Mesodermal cell (in vitro differentiated cells): ENCODE measurements around the gene COLEC12.
"Not testable (repeated sequence)": the region's sequence is repeated elsewhere in the genome, so short reads cannot be mapped to it uniquely, and the experiment has no call there.

Source experiments
- H3K27ac ChIP-seq: 2 replicates; pipeline ENCODE4 v1.7.0; 2013; ENCODE audit warnings: mild to moderate bottlenecking, low read depth, low read length, moderate library complexity; ENCODE audit not compliant: severe bottlenecking
- H3K36me3 ChIP-seq: 2 replicates; pipeline ENCODE4 v1.7.1; 2013; ENCODE audit warnings: mild to moderate bottlenecking, low read length, moderate library complexity; ENCODE audit not compliant: control insufficient read depth, insufficient read depth
- H3K4me1 ChIP-seq: one replicate; pipeline ENCODE4 v1.7.1; 2013; ENCODE audit warnings: mild to moderate bottlenecking, low read length; ENCODE audit not compliant: insufficient read depth, control insufficient read depth, poor library complexity, severe bottlenecking
- H3K4me3 ChIP-seq: 2 replicates; pipeline ENCODE4 v1.7.0; 2013; ENCODE audit warnings: low read length, control low read depth, mild to moderate bottlenecking; ENCODE audit not compliant: insufficient read depth, poor library complexity, severe bottlenecking; ENCODE audit errors: extremely low read depth
- H3K9me3 ChIP-seq: 2 replicates; pipeline ENCODE4 v1.7.1; 2013; ENCODE audit warnings: mild to moderate bottlenecking, low read length, moderate library complexity; ENCODE audit not compliant: control insufficient read depth
- WGBS, 2 experiments: methylation state at CpG; one replicate each; pipeline ENCODE4 v1.1.5; 2013; ENCODE audit warnings: missing lambda C conversion rate in 2 of 2; ENCODE audit not compliant: insufficient coverage in 2 of 2; 5-methylcytosine and 5-hydroxymethylcytosine counted together

The COLEC12 gene

DNA sequence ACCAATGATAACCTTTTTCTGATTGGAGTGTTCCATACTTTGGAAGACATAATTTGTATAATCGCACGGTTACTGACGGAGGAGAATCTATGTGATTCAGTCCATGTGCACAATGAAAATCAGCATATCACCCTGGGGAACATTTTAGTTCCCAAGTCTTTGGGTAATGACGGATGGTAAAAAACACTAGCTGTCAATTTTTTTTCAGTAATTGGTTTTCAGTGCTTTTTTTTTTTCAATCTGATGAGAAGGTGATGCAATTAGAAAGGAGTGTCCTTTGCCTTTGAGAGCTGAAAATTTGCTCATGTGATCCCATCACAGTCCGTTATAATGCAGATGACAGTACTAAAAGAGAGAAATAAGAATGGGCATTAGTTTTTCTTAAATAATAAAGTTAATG lies 180.8 kb downstream of the COLEC12 start:
- H3K4me3 ChIP-seq: no peak overlapping the region
- peaks cover 17% of the 10 kb centered on the region for H3K36me3 ChIP-seq
- 92 to 97% methylated on average over 4 to 5 of the region's 5 CpGs for WGBS, 2 experiments
- peaks cover 16% of the 10 kb centered on the region for H3K4me1 ChIP-seq
- no peaks in the 10 kb centered on the region for H3K9me3 ChIP-seq
- H3K27ac ChIP-seq: no peak overlapping the region

DNA sequence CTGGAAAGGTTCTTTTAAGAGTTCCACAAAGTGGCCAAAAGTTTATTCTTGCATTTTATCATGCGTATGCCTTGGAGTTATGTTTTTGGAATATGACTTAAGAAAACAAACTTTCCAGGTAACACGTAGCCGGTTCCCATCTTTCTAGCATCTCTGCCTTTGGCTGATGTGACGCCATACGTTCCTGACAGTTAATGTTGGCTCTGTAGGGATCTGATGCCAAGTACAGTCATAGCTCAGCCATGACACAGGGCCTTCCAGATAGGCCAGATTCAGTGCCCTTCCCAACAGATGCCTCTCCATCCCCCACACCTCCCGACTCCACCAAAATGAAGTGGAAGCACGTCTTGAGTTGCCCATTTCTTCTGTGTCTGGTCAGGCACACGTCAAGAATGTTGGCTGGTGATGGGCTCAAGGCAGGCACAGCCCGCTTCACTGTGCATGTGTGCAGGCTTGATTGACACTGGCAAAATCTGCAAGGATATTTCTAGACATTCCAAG lies 181.7 kb downstream of the COLEC12 start:
- Histone ChIP-seq H3K4me3 (no peak overlapping the region), H3K9me3 (no peaks in the 10 kb centered on the region), H3K36me3 (peaks cover 17% of the 10 kb centered on the region), H3K4me1 (peaks cover 23% of the 10 kb centered on the region), H3K27ac (no peak overlapping the region)
- WGBS, 2 experiments: 93 to 94% methylated on average over 6 to 9 of the region's 9 CpGs

DNA sequence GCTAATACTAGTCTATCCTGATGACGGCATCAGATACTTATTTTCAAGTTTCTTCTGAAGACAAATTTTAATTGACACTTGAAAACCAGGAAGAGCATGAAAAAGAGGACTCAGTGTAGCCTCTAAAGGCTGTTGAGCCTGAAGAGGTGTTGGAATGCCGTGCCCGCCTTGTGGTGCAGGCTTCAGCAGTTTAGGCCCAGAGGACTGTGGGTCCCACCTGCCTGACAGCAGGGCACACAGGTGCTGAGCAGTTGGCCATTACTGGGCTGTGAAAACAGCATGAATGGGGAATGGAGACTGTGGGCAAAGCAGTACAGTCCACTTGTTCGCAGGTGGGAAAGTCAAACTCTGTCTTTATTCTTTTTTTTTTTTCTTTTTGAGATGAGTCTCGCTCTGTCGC lies 182.9 kb downstream of the COLEC12 start:
- WGBS, 2 experiments: 94 to 96% methylated on average over 3 of the region's 6 CpGs
- Histone ChIP-seq H3K9me3 (no peaks in the 10 kb centered on the region), H3K36me3 (peaks cover 17% of the 10 kb centered on the region), H3K27ac (no peak overlapping the region), H3K4me3 (no peak overlapping the region), H3K4me1 (peaks cover 14% of the 10 kb centered on the region)

DNA sequence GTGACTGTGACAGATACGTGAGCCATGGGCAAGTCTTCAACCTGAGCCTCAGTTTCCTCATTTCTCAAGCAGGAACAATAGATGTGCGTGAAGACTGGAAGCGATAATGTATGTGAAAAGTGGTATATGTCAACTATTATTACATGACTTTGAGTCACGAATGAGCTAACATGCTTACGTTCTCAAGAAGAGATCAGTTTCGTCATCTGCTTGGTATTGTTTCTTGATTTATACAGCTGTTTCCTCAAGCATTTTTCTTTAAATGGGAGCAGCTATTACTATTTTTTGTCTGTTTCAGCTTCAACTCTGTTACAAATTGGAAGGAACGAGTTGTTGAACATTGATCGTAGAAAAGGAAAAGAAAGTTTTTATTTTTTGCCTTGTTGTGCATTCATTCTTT lies 184.1 kb downstream of the COLEC12 start:
- Histone ChIP-seq H3K27ac (no peak overlapping the region), H3K4me1 (peaks cover 9% of the 10 kb centered on the region), H3K4me3 (no peak overlapping the region), H3K9me3 (no peaks in the 10 kb centered on the region), H3K36me3 (peaks cover 9% of the 10 kb centered on the region)
- 89 to 96% methylated on average over 5 of the region's 8 CpGs for WGBS, 2 experiments

DNA sequence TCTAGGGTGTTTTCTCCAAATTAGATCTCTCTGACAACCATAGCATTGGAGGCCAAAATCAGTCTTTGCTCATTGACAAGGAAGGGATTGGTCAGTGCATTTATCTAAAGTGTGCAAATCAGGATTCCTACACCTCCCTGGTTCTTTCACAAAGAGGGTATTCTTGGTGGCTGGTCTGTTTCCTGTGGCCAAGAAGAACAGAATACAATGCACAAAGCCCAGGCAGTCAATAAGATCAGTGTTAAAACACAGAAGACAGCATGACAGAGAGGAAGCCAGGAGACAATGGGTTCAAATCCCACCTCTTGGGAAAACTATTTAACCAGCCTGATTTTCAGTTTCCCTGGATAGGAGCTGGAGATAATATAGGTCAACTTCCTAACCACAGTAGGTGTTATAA lies 186.6 kb downstream of the COLEC12 start:
- peaks cover 4% of the 10 kb centered on the region for H3K36me3 ChIP-seq
- no peaks in the 10 kb centered on the region for H3K9me3 ChIP-seq
- H3K27ac ChIP-seq: peak overlapping the region; percentile 61
- no peak overlapping the region for H3K4me3 ChIP-seq
- peaks cover 9% of the 10 kb centered on the region for H3K4me1 ChIP-seq

DNA sequence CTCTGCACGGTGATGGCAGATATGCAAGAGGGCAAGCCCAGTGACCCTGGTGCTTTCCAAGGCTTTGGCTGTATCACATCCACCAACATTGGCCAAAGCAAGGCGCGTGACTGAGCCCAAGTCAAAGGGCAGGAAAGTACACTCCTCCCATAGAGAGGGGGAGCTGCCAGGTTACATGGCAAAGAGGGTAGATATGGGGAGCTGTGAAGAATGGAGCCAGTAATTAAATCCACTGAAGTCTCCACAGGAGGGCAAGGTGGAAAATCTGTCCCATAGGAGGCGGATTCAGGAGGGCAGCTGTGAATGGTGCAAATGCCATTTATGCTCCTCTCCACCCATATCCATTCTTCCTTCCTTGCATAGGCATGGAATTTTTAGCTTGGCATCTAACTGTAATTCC lies 188.1 kb downstream of the COLEC12 start:
- 50 to 92% methylated on average over 1 to 2 of the region's 4 CpGs for WGBS, 2 experiments
- no peaks in the 10 kb centered on the region for H3K9me3 ChIP-seq
- no peaks in the 10 kb centered on the region for H3K36me3 ChIP-seq
- H3K4me3 ChIP-seq: no peak overlapping the region
- H3K27ac ChIP-seq: no peak overlapping the region
- peaks cover 9% of the 10 kb centered on the region for H3K4me1 ChIP-seq

DNA sequence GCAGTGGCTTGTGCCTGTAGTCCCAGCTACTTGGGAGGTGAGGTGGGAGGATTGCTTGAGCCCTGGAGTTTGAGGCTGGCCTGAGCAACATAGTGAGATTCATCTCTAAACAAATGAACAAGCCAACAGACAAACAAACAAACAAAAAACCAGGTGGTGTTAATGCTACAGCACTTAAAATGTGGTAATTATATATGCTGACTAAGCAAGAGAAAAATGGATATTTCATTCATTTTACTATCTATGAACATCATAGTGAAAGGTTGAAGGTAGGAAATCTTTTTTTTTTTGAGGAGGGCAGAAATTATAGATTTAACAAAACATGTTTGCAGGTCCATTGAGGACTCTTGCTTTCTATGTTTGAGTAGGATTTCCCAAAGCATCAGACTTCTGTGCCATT lies 190.5 kb downstream of the COLEC12 start:
- H3K9me3 ChIP-seq: no peaks in the 10 kb centered on the region
- no peak overlapping the region for H3K27ac ChIP-seq
- no peaks in the 10 kb centered on the region for H3K36me3 ChIP-seq
- peaks cover 13% of the 10 kb centered on the region for H3K4me1 ChIP-seq
- H3K4me3 ChIP-seq: no peak overlapping the region

DNA sequence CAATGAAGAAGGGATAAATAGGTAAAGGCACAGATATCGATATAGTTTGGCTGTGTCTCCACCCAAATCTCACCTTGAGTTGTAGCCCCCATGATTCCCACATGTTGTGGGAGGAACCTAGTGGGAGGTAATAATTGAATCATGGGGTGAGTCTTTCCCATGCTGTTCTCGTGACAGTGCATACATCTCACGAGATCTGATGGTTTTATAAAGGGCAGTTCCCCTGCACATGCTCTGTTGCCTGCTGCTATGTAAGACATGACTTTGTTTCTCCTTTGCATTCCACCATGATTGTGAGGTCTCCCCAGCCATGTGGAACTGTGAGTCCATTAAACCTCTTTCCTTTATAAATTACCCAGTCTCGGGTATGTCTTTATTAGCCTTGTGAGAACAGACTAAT lies 192.4 kb downstream of the COLEC12 start:
- H3K4me3 ChIP-seq, H3K27ac ChIP-seq, H3K36me3 ChIP-seq, H3K4me1 ChIP-seq, H3K9me3 ChIP-seq: not testable (repeated sequence)
- 87% methylated on average over 3 of the region's 4 CpGs; no CpG with 5 or more reads in 1 of the 2 experiments for WGBS, 2 experiments

DNA sequence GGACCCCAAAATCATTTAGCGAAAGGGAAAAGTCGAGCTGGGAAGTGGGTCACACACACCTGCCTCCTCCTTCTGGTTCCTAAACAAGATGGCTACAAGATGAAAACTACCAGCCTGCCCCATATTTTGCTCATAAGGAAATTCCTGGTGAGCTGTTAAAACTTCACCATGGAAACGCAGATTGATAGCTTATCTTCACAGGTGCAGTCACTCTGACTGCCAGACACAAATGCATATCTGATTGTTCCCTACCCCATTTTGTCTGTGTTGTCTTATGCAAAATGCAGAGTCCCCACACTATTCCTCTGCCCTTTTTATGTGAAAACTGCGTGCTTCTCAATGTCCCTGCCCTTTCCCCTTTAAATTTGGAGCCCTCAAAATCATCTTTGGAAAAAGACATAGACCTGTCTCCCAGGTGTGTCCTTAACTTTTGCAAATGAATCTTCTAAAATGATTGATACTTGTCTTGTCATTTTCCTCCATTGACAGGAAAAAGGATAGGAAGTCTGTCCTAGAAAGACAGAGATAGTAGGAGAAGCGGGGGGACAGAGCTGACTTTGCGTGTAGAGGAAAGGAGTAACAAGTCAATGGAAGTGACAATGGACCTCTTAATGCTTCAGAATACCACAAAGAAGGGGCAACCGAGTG lies 193.8 kb downstream of the COLEC12 start:
- H3K9me3 ChIP-seq: no peaks in the 10 kb centered on the region
- H3K27ac ChIP-seq: no peak overlapping the region
- H3K4me3 ChIP-seq: no peak overlapping the region
- H3K4me1 ChIP-seq: peaks cover 4% of the 10 kb centered on the region
- H3K36me3 ChIP-seq: no peaks in the 10 kb centered on the region
- WGBS, 2 experiments: 85 to 88% methylated on average over 5 to 7 of the region's 7 CpGs

DNA sequence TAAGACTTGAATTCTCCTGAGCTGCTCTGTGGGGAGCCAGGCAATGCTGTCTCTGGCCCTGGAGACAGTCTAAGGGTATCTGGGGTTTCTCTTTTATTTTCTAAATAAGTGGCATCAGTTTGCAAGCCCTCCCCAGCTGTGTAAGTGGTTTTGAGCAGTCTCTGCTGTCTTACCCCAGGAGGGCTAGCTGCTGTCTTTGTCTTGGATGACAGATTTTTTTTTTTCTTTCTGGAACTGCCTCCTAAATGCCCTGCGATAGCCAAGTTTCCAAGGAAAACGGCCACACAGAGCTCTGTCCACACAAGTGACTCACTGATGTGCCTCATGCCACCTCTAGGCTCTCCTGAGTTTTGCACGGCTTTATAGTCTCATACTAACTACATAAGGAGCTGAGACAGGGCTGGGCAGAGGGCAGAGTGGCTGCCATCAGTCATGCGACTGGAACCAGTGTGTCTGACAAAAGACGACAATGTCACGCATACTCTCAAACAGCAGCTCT lies 195.4 kb downstream of the COLEC12 start:
- Histone ChIP-seq H3K36me3 (no peaks in the 10 kb centered on the region), H3K27ac (no peak overlapping the region), H3K4me3 (no peak overlapping the region), H3K4me1 (peaks cover 4% of the 10 kb centered on the region), H3K9me3 (no peaks in the 10 kb centered on the region)
- WGBS, 2 experiments: 60 to 75% methylated on average over 5 to 6 of the region's 6 CpGs

DNA sequence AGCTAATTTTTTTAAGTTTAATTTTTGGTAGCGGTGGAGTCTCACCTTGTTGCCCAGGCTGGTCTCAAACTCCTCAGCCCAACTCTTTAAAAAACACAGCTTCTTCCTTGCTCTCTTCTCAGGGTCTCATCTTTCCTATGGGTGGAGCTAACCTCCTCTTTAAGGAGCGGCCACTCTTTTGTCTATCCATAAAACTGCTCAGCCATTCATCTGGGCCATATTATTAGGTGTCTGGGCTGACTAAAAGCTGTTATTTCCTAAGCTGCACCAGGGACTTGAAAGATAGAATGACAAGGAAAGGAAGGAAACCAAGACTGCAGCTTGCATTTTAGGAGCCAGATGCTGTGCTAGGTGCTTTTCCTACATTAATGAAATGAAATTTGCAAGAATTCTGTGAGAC lies 196.9 kb downstream of the COLEC12 start:
- Histone ChIP-seq H3K9me3 (no peaks in the 10 kb centered on the region), H3K4me3 (no peak overlapping the region), H3K4me1 (peaks cover 4% of the 10 kb centered on the region), H3K27ac (no peak overlapping the region), H3K36me3 (no peaks in the 10 kb centered on the region)
- WGBS, 2 experiments: 100% methylated on average over 1 of the region's 2 CpGs; no CpG with 5 or more reads in 1 of the 2 experiments
